ENCODE results near the gene RFLNA.

Gene RFLNA

GRCh38 chr12:124328636-124329035, 33.7 kb downstream of the RFLNA start:
- H3K27me3 ChIP-seq (replicated peaks; ENCODE audit: insufficient read depth, low read length), result no peaks in the 10 kb centered on the region
- no peak overlapping the region for H3K4me2 ChIP-seq (ENCODE audit: low read depth, low read length)
- H3K27ac ChIP-seq (ENCODE audit: low read length), result no peak overlapping the region
- no peak overlapping the region for H3K9ac ChIP-seq (ENCODE audit: low read length)
- no peaks in the 10 kb centered on the region for H3K4me1 ChIP-seq (ENCODE audit: low read length)
- no peaks in the 10 kb centered on the region for H3K9me3 ChIP-seq (replicated peaks; ENCODE audit: insufficient read depth, low read length)
- no peaks in the 10 kb centered on the region for H4K20me1 ChIP-seq (ENCODE audit: insufficient read depth, low read length)
- H3K4me3 ChIP-seq (ENCODE audit: low read length), result no peak overlapping the region
- DNase-seq, result no peak
- no peak overlapping the region for H2AFZ ChIP-seq (ENCODE audit: low read length)
- no peak for TF ChIP-seq EZH2phosphoT487 (IDR thresholded peaks at IDR 0.05; ENCODE audit: low read length)
- TF ChIP-seq EZH2 (optimal IDR thresholded peaks at IDR 0.05; ENCODE audit: low read depth, low read length), result no peak
- TF ChIP-seq CTCF (IDR thresholded peaks at IDR 0.05; ENCODE audit: low read length), result no peak
- no peaks in the 10 kb centered on the region for H3F3A ChIP-seq (ENCODE audit: insufficient read depth, low read length)
- no peaks in the 10 kb centered on the region for H3K9me2 ChIP-seq (replicated peaks; ENCODE audit: insufficient read depth, low read length)
- H3K79me2 ChIP-seq (ENCODE audit: low read length), result no peaks in the 10 kb centered on the region
- H3K36me3 ChIP-seq (replicated peaks; ENCODE audit: insufficient read depth, low read length), result no peaks in the 10 kb centered on the region

GRCh38 chr12:124332058-124332672, 37.3 kb downstream of the RFLNA start:
- Histone ChIP-seq H3K9me2 (replicated peaks; ENCODE audit: insufficient read depth, low read length) (no peaks in the 10 kb centered on the region), H3K4me1 (ENCODE audit: low read length) (no peaks in the 10 kb centered on the region), H3K4me3 (ENCODE audit: low read length) (no peak overlapping the region), H3K9ac (ENCODE audit: low read length) (no peak overlapping the region), H2AFZ (ENCODE audit: low read length) (no peak overlapping the region), H3K9me3 (replicated peaks; ENCODE audit: insufficient read depth, low read length) (no peaks in the 10 kb centered on the region), H3K27me3 (replicated peaks; ENCODE audit: insufficient read depth, low read length) (no peaks in the 10 kb centered on the region), H3K36me3 (replicated peaks; ENCODE audit: insufficient read depth, low read length) (no peaks in the 10 kb centered on the region), H3K4me2 (ENCODE audit: low read depth, low read length) (no peak overlapping the region), H3F3A (ENCODE audit: insufficient read depth, low read length) (no peaks in the 10 kb centered on the region), H3K79me2 (ENCODE audit: low read length) (no peaks in the 10 kb centered on the region), H3K27ac (ENCODE audit: low read length) (no peak overlapping the region), H4K20me1 (ENCODE audit: insufficient read depth, low read length) (no peaks in the 10 kb centered on the region)
- no peak for DNase-seq
- TF ChIP-seq CTCF (IDR thresholded peaks at IDR 0.05; ENCODE audit: low read length), result no peak
- no peak for TF ChIP-seq EZH2 (optimal IDR thresholded peaks at IDR 0.05; ENCODE audit: low read depth, low read length)
- TF ChIP-seq EZH2phosphoT487 (IDR thresholded peaks at IDR 0.05; ENCODE audit: low read length), result no peak

- Histone ChIP-seq H3K4me2 (ENCODE audit: low read depth, low read length) (no peak overlapping the region), H3K36me3 (replicated peaks; ENCODE audit: insufficient read depth, low read length) (no peaks in the 10 kb centered on the region), H3K27ac (ENCODE audit: low read length) (no peak overlapping the region), H4K20me1 (ENCODE audit: insufficient read depth, low read length) (no peaks in the 10 kb centered on the region), H3K4me3 (ENCODE audit: low read length) (no peak overlapping the region), H3K9me2 (replicated peaks; ENCODE audit: insufficient read depth, low read length) (no peaks in the 10 kb centered on the region), H3K9me3 (replicated peaks; ENCODE audit: insufficient read depth, low read length) (no peaks in the 10 kb centered on the region), H3K9ac (ENCODE audit: low read length) (no peak overlapping the region), H3K79me2 (ENCODE audit: low read length) (no peaks in the 10 kb centered on the region), H3F3A (ENCODE audit: insufficient read depth, low read length) (no peaks in the 10 kb centered on the region), H2AFZ (ENCODE audit: low read length) (no peak overlapping the region), H3K4me1 (ENCODE audit: low read length) (no peaks in the 10 kb centered on the region), H3K27me3 (replicated peaks; ENCODE audit: insufficient read depth, low read length) (no peaks in the 10 kb centered on the region)
- TF ChIP-seq EZH2 (optimal IDR thresholded peaks at IDR 0.05; ENCODE audit: low read depth, low read length) (no peak), CTCF (IDR thresholded peaks at IDR 0.05; ENCODE audit: low read length) (no peak), EZH2phosphoT487 (IDR thresholded peaks at IDR 0.05; ENCODE audit: low read length) (no peak)
- DNase-seq, result no peak
Observed at GRCh38 chr12:124332900-124333299, 38.0 kb downstream of the RFLNA start.
